ENCODE data around the gene CDH12.

CDH12 gene

GRCh38 chr5:22316294-22316693 lies 536.9 kb downstream of the CDH12 start:
- no peak for TF ChIP-seq TAF1 (IDR thresholded peaks at IDR 0.05; ENCODE audit: borderline replicate concordance, insufficient read depth, low read length)
- no peak for TF ChIP-seq POLR2AphosphoS5 (IDR thresholded peaks at IDR 0.05; ENCODE audit: low read depth, low read length)
- TF ChIP-seq SIN3A (IDR thresholded peaks at IDR 0.05; ENCODE audit: borderline replicate concordance, insufficient read depth, low read length) = no peak
- TF ChIP-seq, protein P1, sequence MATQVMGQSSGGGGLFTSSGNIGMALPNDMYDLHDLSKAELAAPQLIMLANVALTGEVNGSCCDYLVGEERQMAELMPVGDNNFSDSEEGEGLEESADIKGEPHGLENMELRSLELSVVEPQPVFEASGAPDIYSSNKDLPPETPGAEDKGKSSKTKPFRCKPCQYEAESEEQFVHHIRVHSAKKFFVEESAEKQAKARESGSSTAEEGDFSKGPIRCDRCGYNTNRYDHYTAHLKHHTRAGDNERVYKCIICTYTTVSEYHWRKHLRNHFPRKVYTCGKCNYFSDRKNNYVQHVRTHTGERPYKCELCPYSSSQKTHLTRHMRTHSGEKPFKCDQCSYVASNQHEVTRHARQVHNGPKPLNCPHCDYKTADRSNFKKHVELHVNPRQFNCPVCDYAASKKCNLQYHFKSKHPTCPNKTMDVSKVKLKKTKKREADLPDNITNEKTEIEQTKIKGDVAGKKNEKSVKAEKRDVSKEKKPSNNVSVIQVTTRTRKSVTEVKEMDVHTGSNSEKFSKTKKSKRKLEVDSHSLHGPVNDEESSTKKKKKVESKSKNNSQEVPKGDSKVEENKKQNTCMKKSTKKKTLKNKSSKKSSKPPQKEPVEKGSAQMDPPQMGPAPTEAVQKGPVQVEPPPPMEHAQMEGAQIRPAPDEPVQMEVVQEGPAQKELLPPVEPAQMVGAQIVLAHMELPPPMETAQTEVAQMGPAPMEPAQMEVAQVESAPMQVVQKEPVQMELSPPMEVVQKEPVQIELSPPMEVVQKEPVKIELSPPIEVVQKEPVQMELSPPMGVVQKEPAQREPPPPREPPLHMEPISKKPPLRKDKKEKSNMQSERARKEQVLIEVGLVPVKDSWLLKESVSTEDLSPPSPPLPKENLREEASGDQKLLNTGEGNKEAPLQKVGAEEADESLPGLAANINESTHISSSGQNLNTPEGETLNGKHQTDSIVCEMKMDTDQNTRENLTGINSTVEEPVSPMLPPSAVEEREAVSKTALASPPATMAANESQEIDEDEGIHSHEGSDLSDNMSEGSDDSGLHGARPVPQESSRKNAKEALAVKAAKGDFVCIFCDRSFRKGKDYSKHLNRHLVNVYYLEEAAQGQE (IDR thresholded peaks at IDR 0.05; ENCODE audit: insufficient read depth in 1 of 2, low read depth in 2 of 2, low read length in 2 of 2) = no peak
- no peak for TF ChIP-seq FOXP2 (optimal IDR thresholded peaks at IDR 0.05; ENCODE audit: borderline replicate concordance, extremely low read depth, extremely low read length, insufficient read depth)

DNA sequence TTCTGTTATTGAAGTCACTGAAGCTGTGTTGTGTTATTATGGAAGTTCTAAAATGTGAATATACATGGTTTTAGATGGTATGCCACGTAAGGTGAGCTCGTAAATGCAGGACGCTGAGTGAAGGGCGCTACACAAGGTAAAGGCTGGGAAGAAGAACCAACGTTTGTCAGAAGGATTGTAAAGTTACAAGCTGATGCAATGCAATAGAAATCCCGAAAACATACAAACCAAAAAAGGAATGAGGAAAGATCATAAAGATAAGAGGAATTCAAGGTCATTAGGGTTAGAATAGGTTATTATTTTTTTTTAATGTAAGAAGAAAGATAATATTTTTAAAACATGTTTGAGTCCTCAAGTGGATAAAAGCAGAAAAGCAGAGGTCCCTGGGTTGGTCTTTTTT lies 538.6 kb downstream of the CDH12 start:
- TF ChIP-seq FOXP2 (optimal IDR thresholded peaks at IDR 0.05; ENCODE audit: borderline replicate concordance, extremely low read depth, extremely low read length, insufficient read depth) (no peak), TAF1 (IDR thresholded peaks at IDR 0.05; ENCODE audit: borderline replicate concordance, insufficient read depth, low read length) (no peak), SIN3A (IDR thresholded peaks at IDR 0.05; ENCODE audit: borderline replicate concordance, insufficient read depth, low read length) (no peak), POLR2AphosphoS5 (IDR thresholded peaks at IDR 0.05; ENCODE audit: low read depth, low read length) (no peak)
- TF ChIP-seq, protein P1 (IDR thresholded peaks at IDR 0.05; ENCODE audit: insufficient read depth in 1 of 2, low read depth in 2 of 2, low read length in 2 of 2) = no peak

GRCh38 chr5:22306011-22306410 lies 547.1 kb downstream of the CDH12 start:
- TF ChIP-seq, protein P1 (IDR thresholded peaks at IDR 0.05; ENCODE audit: insufficient read depth in 1 of 2, low read depth in 2 of 2, low read length in 2 of 2) = no peak
- no peak for TF ChIP-seq FOXP2 (optimal IDR thresholded peaks at IDR 0.05; ENCODE audit: borderline replicate concordance, extremely low read depth, extremely low read length, insufficient read depth)
- TF ChIP-seq POLR2AphosphoS5 (IDR thresholded peaks at IDR 0.05; ENCODE audit: low read depth, low read length) = no peak
- TF ChIP-seq SIN3A (IDR thresholded peaks at IDR 0.05; ENCODE audit: borderline replicate concordance, insufficient read depth, low read length) = no peak
- no peak for TF ChIP-seq TAF1 (IDR thresholded peaks at IDR 0.05; ENCODE audit: borderline replicate concordance, insufficient read depth, low read length)

DNA sequence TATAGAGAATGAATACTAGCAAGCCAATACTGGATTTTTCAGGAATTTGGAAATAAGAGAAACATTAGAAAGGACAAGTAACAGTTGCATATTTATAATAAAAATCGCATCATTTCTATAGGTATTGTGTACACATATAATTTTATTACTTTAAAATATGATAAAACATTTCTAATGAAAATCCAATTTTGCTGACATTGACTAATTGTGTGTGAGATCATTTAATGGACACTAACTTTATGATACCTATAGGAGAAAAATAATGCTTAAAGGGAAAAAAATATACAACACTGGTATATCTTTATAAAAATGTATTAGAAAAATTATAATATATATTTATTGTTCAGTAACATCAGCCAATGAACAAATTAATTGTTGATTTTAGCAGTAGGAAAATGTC lies 557.3 kb downstream of the CDH12 start:
- TF ChIP-seq POLR2AphosphoS5 (IDR thresholded peaks at IDR 0.05; ENCODE audit: low read depth, low read length) = no peak
- no peak for TF ChIP-seq TAF1 (IDR thresholded peaks at IDR 0.05; ENCODE audit: borderline replicate concordance, insufficient read depth, low read length)
- no peak for TF ChIP-seq SIN3A (IDR thresholded peaks at IDR 0.05; ENCODE audit: borderline replicate concordance, insufficient read depth, low read length)
- TF ChIP-seq, protein P1 (IDR thresholded peaks at IDR 0.05; ENCODE audit: insufficient read depth in 1 of 2, low read depth in 2 of 2, low read length in 2 of 2) = no peak
- TF ChIP-seq FOXP2 (optimal IDR thresholded peaks at IDR 0.05; ENCODE audit: borderline replicate concordance, extremely low read depth, extremely low read length, insufficient read depth) = no peak

GRCh38 chr5:22293147-22293546 lies 560.0 kb downstream of the CDH12 start:
- TF ChIP-seq FOXP2 (optimal IDR thresholded peaks at IDR 0.05; ENCODE audit: borderline replicate concordance, extremely low read depth, extremely low read length, insufficient read depth) = no peak
- TF ChIP-seq POLR2AphosphoS5 (IDR thresholded peaks at IDR 0.05; ENCODE audit: low read depth, low read length) = no peak
- TF ChIP-seq SIN3A (IDR thresholded peaks at IDR 0.05; ENCODE audit: borderline replicate concordance, insufficient read depth, low read length) = no peak
- TF ChIP-seq, protein P1 (IDR thresholded peaks at IDR 0.05; ENCODE audit: insufficient read depth in 1 of 2, low read depth in 2 of 2, low read length in 2 of 2) = no peak
- no peak for TF ChIP-seq TAF1 (IDR thresholded peaks at IDR 0.05; ENCODE audit: borderline replicate concordance, insufficient read depth, low read length)

Data from PFSK-1 (cell line).